ENCODE measurements around the gene AMMECR1.

Gene AMMECR1

DNA sequence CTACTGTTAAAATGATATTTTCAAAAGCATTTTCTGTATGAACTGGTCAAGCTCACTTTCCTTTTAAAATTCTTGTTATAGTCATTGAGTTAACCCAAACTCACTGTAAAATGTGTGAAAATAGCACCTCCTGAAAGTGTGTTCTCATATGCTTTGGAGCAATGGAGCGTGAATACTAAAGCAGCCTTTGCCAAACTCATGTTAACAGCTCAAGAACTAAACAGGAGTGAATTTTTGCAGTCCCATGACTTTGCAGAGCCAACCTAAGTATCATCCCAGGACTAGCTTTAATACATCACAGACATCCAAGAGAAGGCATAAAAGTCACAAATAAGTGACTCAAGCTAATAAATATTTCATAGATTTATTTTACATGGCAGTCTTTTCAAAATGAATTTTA, 2.3 kb downstream of the AMMECR1 start:
- Histone ChIP-seq H3K27ac (ENCODE audit: low read depth, low read length) (no peak overlapping the region), H3K27me3 (ENCODE audit: control insufficient read depth in 5 of 5, insufficient read depth in 4 of 5, low read length in 5 of 5) (no peaks in the 10 kb centered on the region), H3K9ac (ENCODE audit: low read length in 5 of 5) (no peak overlapping the region), H3K36me3 (ENCODE audit: control insufficient read depth in 5 of 5, insufficient read depth in 5 of 5, low read length in 5 of 5) (no peaks in the 10 kb centered on the region), H3K4me3 (ENCODE audit: low read depth in 1 of 5, low read length in 5 of 5) (no peak overlapping the region), H3K9me3 (ENCODE audit: control insufficient read depth in 5 of 5, low read length in 5 of 5) (no peaks in the 10 kb centered on the region), H3K4me1 (ENCODE audit: control insufficient read depth in 5 of 5, insufficient read depth in 5 of 5, low read length in 5 of 5) (peaks cover 0 to 9% (median 8%) of the 10 kb centered on the region in 5 donors)

DNA sequence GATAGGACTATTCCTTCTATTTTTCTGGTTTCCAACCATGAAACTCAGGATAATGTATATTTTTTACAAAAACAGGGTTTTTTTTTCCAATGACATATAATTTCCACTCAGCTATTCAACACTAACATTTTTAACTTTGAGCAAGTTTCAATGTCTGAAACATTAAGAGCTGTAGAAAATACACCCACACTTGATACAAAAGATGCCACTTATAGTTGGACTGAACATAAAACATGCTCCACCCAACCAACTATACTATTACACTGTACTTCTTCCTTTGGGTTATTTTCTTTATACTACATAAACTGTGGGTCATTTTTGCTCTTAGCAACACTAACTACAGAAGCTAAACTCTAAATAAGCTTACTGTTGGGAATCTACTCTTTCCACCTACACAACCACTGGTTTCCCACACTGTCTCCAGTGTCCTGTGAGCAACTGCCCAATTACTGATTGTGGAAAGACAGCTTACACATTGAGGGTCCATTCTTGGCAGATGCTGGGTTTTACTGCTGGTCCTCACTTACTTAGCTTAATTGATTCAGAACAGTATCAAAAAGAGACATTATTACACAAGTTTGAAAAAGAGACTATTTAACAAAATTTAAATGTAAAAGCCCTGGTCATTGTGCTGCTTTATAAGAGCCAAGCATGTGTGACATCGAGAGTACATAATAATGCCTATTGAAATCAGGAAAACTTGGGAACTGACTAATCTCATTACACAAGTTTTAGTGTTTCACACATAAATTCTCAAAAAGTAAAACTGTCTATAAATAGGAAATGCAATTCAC, 6.3 kb downstream of the AMMECR1 start:
- H3K27me3 ChIP-seq (ENCODE audit: control insufficient read depth in 5 of 5, insufficient read depth in 4 of 5, low read length in 5 of 5) = peaks cover 0 to 3% (median 0%) of the 10 kb centered on the region in 5 donors

DNA sequence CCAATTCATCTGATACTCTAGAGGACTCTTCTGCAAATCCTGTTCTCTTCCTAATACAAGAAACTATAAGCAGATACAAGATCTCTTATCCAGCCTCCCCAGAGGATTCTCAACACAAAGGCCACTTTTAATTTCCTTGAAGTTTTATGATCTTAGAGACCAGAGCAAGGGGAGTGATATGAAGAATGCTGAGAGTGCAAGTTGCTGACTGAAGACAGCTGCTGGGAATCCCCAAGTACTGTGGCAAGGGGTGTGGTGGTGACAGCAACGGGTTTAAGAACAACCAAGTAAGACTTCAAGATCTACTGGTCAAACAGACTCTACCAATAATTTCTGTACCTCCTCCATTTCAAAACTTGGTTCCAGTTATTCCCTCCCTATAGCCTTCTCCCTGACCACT, 7.0 kb downstream of the AMMECR1 start:
- Histone ChIP-seq H3K4me3 (ENCODE audit: low read depth in 1 of 5, low read length in 5 of 5) (no peak overlapping the region), H3K4me1 (ENCODE audit: control insufficient read depth in 5 of 5, insufficient read depth in 5 of 5, low read length in 5 of 5) (peaks cover 0 to 7% (median 4%) of the 10 kb centered on the region in 5 donors), H3K27ac (ENCODE audit: low read depth, low read length) (no peak overlapping the region), H3K9me3 (ENCODE audit: control insufficient read depth in 5 of 5, low read length in 5 of 5) (no peaks in the 10 kb centered on the region), H3K36me3 (ENCODE audit: control insufficient read depth in 5 of 5, insufficient read depth in 5 of 5, low read length in 5 of 5) (no peaks in the 10 kb centered on the region), H3K9ac (ENCODE audit: low read length in 5 of 5) (no peak overlapping the region), H3K27me3 (ENCODE audit: control insufficient read depth in 5 of 5, insufficient read depth in 4 of 5, low read length in 5 of 5) (peaks cover 0 to 3% (median 0%) of the 10 kb centered on the region in 5 donors)

More for the DNA sequence above, 6.3 kb downstream of the AMMECR1 start:
- no peaks in the 10 kb centered on the region for H3K36me3 ChIP-seq (ENCODE audit: control insufficient read depth in 5 of 5, insufficient read depth in 5 of 5, low read length in 5 of 5)
- H3K4me3 ChIP-seq (ENCODE audit: low read depth in 1 of 5, low read length in 5 of 5) = no peak overlapping the region
- no peak overlapping the region for H3K27ac ChIP-seq (ENCODE audit: low read depth, low read length)
- no peaks in the 10 kb centered on the region for H3K9me3 ChIP-seq (ENCODE audit: control insufficient read depth in 5 of 5, low read length in 5 of 5)
- H3K4me1 ChIP-seq (ENCODE audit: control insufficient read depth in 5 of 5, insufficient read depth in 5 of 5, low read length in 5 of 5) = peaks cover 0 to 10% (median 5%) of the 10 kb centered on the region in 5 donors
- H3K9ac ChIP-seq (ENCODE audit: low read length in 5 of 5) = no peak overlapping the region

DNA sequence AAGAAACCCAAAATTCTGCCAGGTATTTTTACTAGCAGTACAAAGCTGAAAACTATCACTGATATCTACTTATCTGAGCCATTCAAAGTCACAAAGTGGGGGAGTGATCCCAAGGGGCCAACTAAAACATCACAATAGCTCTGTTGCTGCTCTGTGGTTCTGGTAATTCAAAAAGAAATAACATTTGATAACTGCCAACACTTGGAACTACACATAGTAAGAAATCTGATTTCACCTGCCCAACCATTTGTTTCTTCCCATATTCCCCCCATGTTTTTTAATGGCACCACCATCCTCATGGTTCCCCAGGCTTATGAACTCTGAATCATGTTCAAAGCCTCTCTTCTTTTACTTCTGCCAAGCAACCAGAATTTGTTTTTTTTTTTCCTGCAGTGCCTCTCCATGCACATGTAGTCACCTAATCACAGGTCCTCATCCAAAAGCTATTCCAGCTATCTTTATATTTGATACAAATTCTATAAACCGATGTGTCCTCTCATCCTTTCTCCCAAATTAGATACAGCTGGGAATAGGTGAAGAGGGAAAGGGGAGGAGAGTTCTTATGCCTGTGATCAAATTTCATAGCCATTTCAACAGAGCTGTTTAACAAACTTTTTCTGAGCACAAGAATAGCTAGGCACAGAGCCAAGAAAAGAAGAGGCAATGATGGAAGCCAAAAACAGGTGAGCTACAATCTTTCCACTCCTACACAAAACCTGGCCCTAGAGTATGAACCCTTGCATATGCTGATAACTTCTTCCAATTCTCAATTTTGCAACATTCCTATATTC, 7.7 kb downstream of the AMMECR1 start:
- Histone ChIP-seq H3K4me3 (ENCODE audit: low read depth in 1 of 5, low read length in 5 of 5) (no peak overlapping the region), H3K27ac (ENCODE audit: low read depth, low read length) (no peak overlapping the region), H3K9ac (ENCODE audit: low read length in 5 of 5) (no peak overlapping the region), H3K27me3 (ENCODE audit: control insufficient read depth in 5 of 5, insufficient read depth in 4 of 5, low read length in 5 of 5) (peaks cover 0 to 3% (median 0%) of the 10 kb centered on the region in 5 donors), H3K9me3 (ENCODE audit: control insufficient read depth in 5 of 5, low read length in 5 of 5) (no peaks in the 10 kb centered on the region), H3K4me1 (ENCODE audit: control insufficient read depth in 5 of 5, insufficient read depth in 5 of 5, low read length in 5 of 5) (peaks cover 0 to 7% (median 4%) of the 10 kb centered on the region in 5 donors), H3K36me3 (ENCODE audit: control insufficient read depth in 5 of 5, insufficient read depth in 5 of 5, low read length in 5 of 5) (no peaks in the 10 kb centered on the region)

DNA sequence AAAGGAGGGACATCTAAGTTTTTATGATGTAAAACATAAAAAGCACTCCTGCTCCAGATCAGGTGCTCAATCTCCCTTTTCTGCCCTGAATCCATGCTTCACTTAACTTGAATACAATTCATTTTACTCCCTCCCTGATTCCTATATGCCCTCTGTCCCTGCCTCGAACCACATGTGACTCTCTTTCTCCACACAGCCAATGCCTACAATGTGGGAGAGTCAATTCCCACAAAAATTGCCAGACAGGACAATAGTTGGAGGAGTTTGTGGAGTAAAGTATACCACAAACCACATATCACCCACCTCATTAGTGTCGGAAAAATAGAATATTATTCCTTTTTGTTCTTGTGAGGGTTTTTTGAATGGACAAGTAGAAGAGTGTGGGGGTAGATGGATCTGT, 9.7 kb downstream of the AMMECR1 start:
- Histone ChIP-seq H3K4me3 (ENCODE audit: low read depth in 1 of 5, low read length in 5 of 5) (no peak overlapping the region), H3K9me3 (ENCODE audit: control insufficient read depth in 5 of 5, low read length in 5 of 5) (no peaks in the 10 kb centered on the region), H3K36me3 (ENCODE audit: control insufficient read depth in 5 of 5, insufficient read depth in 5 of 5, low read length in 5 of 5) (no peaks in the 10 kb centered on the region)

DNA sequence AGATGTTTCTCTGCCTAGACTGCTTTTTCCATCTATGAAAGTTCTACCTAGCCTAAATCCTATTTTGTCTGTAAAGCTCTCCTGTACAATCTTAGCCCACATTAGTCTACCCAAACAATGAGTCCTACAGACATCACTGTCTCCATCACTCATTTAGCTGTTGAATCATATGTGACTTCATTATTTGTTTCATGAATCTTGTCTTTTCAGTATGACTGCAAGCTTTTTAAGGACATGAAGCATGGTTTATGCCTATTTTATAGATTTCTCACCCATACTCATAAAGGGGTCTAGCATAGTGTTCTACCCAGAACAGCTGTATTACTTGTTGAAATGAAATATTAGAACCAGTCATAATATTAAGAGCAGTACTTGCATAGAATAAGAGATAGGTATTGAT, 13.0 kb downstream of the AMMECR1 start:
- no peaks in the 10 kb centered on the region for H3K9me3 ChIP-seq (ENCODE audit: control insufficient read depth in 5 of 5, low read length in 5 of 5)
- no peak overlapping the region for H3K27ac ChIP-seq (ENCODE audit: low read depth, low read length)
- H3K4me3 ChIP-seq (ENCODE audit: low read depth in 1 of 5, low read length in 5 of 5) = no peak overlapping the region
- H3K4me1 ChIP-seq (ENCODE audit: control insufficient read depth in 5 of 5, insufficient read depth in 5 of 5, low read length in 5 of 5) = no peaks in the 10 kb centered on the region
- H3K36me3 ChIP-seq (ENCODE audit: control insufficient read depth in 5 of 5, insufficient read depth in 5 of 5, low read length in 5 of 5) = no peaks in the 10 kb centered on the region
- H3K9ac ChIP-seq (ENCODE audit: low read length in 5 of 5) = no peak overlapping the region
- no peaks in the 10 kb centered on the region for H3K27me3 ChIP-seq (ENCODE audit: control insufficient read depth in 5 of 5, insufficient read depth in 4 of 5, low read length in 5 of 5)

More for the DNA sequence above, 9.7 kb downstream of the AMMECR1 start:
- H3K27me3 ChIP-seq (ENCODE audit: control insufficient read depth in 5 of 5, insufficient read depth in 4 of 5, low read length in 5 of 5) = peaks cover 0 to 3% (median 0%) of the 10 kb centered on the region in 5 donors
- no peak overlapping the region for H3K9ac ChIP-seq (ENCODE audit: low read length in 5 of 5)
- no peak overlapping the region for H3K27ac ChIP-seq (ENCODE audit: low read depth, low read length)
- H3K4me1 ChIP-seq (ENCODE audit: control insufficient read depth in 5 of 5, insufficient read depth in 5 of 5, low read length in 5 of 5) = peaks cover 0 to 7% (median 4%) of the 10 kb centered on the region in 5 donors

DNA sequence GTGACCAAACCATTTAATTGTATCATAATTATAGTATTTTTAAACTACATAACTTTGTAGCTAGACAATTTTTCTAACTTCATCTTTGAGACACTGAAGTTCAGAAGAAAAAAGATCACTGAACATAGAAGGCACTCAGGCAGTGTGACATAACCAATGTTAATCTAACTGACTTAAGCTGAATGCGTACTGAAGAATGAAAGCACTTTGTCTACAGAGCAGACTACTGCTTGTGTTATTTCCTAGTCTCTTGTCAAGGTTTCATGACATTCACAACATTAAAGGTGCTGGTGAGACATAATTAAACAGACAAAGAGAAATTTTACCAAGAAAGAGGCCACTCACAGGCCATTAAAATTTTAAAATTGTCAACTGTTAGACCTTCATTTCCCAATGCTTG, 13.5 kb downstream of the AMMECR1 start:
- Histone ChIP-seq H3K27ac (ENCODE audit: low read depth, low read length) (no peak overlapping the region), H3K9me3 (ENCODE audit: control insufficient read depth in 5 of 5, low read length in 5 of 5) (no peaks in the 10 kb centered on the region), H3K4me1 (ENCODE audit: control insufficient read depth in 5 of 5, insufficient read depth in 5 of 5, low read length in 5 of 5) (no peaks in the 10 kb centered on the region), H3K27me3 (ENCODE audit: control insufficient read depth in 5 of 5, insufficient read depth in 4 of 5, low read length in 5 of 5) (no peaks in the 10 kb centered on the region), H3K36me3 (ENCODE audit: control insufficient read depth in 5 of 5, insufficient read depth in 5 of 5, low read length in 5 of 5) (no peaks in the 10 kb centered on the region), H3K9ac (ENCODE audit: low read length in 5 of 5) (no peak overlapping the region), H3K4me3 (ENCODE audit: low read depth in 1 of 5, low read length in 5 of 5) (no peak overlapping the region)

DNA sequence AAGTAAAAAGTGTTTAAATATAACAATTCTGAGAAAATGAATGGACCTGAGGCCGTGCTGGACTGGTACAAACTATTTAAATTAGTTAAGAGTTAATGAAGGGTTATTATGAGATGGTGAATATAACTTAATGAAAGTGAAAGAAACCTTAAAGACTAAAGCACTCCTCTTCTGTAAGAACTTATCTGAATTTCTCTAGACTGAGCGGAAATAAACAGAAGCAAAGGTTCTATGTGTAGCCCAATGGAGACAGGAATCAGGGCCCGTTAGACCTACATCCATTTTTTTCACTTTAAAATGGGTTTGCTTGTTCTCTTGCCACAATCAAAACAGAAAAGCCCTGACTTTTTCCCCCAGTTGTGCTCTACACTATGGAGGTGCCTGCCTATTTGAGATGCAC, 14.9 kb downstream of the AMMECR1 start:
- Histone ChIP-seq H3K27me3 (ENCODE audit: control insufficient read depth in 5 of 5, insufficient read depth in 4 of 5, low read length in 5 of 5) (no peaks in the 10 kb centered on the region), H3K27ac (ENCODE audit: low read depth, low read length) (no peak overlapping the region), H3K4me3 (ENCODE audit: low read depth in 1 of 5, low read length in 5 of 5) (no peak overlapping the region), H3K9ac (ENCODE audit: low read length in 5 of 5) (no peak overlapping the region), H3K36me3 (ENCODE audit: control insufficient read depth in 5 of 5, insufficient read depth in 5 of 5, low read length in 5 of 5) (no peaks in the 10 kb centered on the region), H3K4me1 (ENCODE audit: control insufficient read depth in 5 of 5, insufficient read depth in 5 of 5, low read length in 5 of 5) (no peaks in the 10 kb centered on the region), H3K9me3 (ENCODE audit: control insufficient read depth in 5 of 5, low read length in 5 of 5) (no peaks in the 10 kb centered on the region)

DNA sequence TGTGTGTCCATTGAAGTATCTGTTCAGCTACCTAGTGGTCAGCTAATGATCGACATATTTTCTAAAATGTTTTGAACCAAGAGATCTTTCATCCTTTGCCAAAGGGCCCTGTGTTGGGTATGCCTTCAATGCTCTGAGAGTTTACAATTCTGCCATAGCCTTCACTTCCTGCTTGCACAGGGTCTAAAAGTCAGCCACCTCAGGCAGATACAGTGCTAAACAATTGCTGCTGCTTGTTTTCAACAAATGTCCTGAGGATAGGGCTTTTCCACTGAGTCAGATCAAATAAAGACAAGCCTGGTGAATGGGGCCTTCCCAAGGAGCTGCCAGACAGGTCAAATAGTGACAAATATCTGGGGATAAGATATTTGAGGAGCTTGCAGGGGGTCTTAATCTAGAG, 16.7 kb downstream of the AMMECR1 start:
- Histone ChIP-seq H3K36me3 (ENCODE audit: control insufficient read depth in 5 of 5, insufficient read depth in 5 of 5, low read length in 5 of 5) (no peaks in the 10 kb centered on the region), H3K27me3 (ENCODE audit: control insufficient read depth in 5 of 5, insufficient read depth in 4 of 5, low read length in 5 of 5) (no peaks in the 10 kb centered on the region), H3K4me3 (ENCODE audit: low read depth in 1 of 5, low read length in 5 of 5) (no peak overlapping the region), H3K9me3 (ENCODE audit: control insufficient read depth in 5 of 5, low read length in 5 of 5) (peaks cover 0 to 11% (median 5%) of the 10 kb centered on the region in 5 donors), H3K27ac (ENCODE audit: low read depth, low read length) (no peak overlapping the region), H3K9ac (ENCODE audit: low read length in 5 of 5) (no peak overlapping the region), H3K4me1 (ENCODE audit: control insufficient read depth in 5 of 5, insufficient read depth in 5 of 5, low read length in 5 of 5) (no peaks in the 10 kb centered on the region)

DNA sequence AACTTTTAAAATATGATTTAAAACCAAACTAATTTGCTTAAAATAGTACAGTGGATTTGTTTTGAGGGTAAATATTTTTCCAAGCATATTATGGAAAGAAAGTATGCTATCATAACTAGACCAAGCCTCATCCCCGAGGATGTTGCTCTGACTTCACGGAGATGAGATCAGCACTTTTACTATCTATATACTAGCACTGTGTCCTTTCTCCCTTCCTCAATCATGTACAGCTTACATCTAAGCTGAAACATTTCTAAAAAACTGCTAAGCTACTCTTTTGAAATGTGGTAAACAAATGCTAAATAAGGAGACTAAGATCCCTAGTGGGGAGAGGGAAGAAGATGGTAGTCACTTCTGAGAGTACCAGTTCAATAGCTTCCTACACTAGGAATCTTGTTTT, 23.8 kb downstream of the AMMECR1 start:
- no peaks in the 10 kb centered on the region for H3K27me3 ChIP-seq (ENCODE audit: control insufficient read depth in 5 of 5, insufficient read depth in 4 of 5, low read length in 5 of 5)
- no peak overlapping the region for H3K9ac ChIP-seq (ENCODE audit: low read length in 5 of 5)
- H3K27ac ChIP-seq (ENCODE audit: low read depth, low read length) = no peak overlapping the region
- no peaks in the 10 kb centered on the region for H3K4me1 ChIP-seq (ENCODE audit: control insufficient read depth in 5 of 5, insufficient read depth in 5 of 5, low read length in 5 of 5)
- peaks cover 3 to 14% (median 9%) of the 10 kb centered on the region in 5 donors for H3K9me3 ChIP-seq (ENCODE audit: control insufficient read depth in 5 of 5, low read length in 5 of 5)
- H3K36me3 ChIP-seq (ENCODE audit: control insufficient read depth in 5 of 5, insufficient read depth in 5 of 5, low read length in 5 of 5) = no peaks in the 10 kb centered on the region
- H3K4me3 ChIP-seq (ENCODE audit: low read depth in 1 of 5, low read length in 5 of 5) = no peak overlapping the region
